ENCODE measurements around the gene RIPK1.

Gene RIPK1

DNA sequence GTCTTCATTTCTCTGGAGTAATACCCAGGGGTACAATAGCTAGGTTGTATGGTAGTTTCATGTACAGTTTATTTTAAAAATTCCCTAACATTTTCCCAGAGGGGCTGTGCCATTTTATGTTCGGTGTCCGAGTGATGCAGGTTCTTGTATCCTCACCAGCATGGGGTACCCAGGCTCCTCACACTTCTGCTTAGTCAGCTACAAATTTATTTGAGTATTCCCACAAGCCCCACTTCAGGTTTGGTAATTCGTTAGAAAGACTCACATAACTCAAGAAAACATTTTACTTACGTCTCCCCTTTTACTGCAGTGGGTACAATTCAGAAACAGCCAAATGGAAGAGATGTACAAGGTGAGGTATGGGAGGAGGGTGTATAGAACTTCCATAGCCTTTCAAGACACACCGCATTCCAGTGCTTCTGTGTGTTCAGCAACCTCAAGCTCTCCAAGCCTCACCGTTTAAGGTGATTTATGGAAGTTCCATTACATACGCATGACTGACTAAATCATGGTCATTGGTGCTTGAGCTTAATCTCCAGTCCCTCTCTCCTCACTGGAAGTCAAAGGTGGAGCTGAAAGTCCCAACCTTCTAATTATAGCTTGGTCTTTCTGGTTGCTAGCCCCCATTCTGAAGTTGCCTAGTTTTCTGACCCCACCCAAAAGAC lies 18.1 kb downstream of the RIPK1 start:
- no peak for DNase-seq

DNA sequence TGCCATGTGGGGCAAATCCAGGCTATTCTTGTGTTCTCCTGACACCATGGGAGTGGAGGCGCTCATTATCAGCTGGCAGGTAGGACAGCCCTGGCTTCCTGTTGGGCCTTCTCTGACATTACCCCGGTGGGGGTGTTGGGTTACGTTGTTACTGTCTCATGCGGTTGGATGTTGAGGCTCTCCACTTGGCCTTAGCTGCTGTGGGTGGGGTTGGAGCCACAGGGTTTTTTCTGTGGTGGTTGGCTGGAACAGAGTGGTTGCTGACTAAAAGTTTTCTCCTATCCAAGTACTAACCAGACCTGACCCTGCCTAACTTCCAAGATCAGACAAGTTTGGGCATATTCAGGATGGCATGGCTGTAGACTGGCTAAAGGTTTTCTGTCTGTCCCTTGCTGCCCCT lies 20.2 kb downstream of the RIPK1 start:
- DNase-seq: no peak

DNA sequence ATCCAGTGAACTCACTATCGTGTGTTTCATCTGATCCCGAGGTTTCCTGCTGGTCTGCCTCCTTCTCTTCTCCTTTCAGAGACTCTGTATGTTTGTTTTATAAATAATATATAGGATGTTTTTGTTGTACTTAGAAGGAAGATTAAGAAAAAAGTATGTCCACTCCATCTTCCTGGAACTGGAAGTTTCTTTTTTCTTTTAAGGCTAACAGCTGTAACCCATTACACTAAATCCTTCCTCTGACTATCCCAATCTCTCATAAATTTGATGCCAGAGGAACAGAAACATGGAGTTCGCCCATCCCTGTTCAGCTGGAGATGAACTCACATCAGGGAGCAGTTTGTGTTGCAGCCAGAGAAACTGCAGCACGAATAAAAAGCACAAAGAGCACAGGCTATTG lies 20.7 kb downstream of the RIPK1 start:
- no peak for DNase-seq

DNA sequence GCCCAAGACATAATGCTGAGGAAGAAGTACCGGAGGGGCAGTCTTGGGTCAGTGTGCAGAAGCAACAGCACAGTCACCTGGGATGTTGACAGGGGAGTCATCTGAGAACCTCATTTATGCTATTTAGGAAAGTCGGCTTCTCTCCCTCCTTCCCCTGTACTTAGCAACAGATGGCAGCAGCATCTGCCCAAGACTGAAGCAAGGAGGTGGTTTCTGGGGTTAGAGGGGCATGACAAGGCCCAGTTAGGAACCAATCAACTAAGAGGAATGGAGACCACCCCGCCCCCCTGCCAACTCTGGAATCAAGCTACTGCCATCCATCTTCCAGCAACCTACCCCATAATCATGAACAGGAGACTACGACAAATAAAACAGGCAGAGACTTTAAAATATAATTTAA lies 21.7 kb downstream of the RIPK1 start:
- DNase-seq: no peak

DNA sequence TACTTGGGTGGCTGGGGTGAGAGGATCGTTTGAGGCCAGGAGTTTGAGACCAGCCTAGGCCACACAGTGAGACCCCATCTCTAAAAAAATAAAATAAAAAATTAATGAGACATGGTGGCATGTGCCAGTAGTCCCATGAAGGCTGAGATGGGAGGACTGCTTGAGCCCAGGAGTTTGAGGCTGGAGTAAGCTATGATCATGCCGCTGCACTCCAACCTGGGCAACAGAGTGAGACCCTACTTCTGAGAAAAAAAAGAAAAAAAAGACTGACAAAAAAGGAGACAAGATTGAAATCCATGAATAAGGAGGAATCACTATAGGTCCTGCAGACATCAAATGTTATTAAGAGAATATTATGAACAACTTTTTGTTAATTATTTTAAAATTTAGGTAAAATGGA lies 26.5 kb downstream of the RIPK1 start:
- DNase-seq: no peak

DNA sequence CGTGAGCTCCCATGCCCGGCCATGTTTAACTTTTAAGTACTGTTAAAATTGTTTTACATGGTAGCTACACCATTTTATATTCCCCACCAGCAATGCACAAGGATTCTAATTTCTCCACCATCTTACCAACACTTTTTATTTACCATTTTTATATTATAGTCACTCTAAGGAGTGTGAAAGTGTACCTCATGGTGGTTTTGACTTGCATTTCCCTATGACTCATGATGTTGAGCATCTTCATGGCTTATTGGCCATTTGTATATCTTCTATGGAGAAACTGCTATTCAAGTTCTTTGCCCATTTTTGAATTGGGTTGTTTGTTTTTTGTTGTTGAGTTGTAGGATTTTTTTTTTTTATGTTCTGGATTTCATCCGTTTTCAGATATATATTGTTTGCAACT lies 34.6 kb downstream of the RIPK1 start:
- DNase-seq: no peak

DNA sequence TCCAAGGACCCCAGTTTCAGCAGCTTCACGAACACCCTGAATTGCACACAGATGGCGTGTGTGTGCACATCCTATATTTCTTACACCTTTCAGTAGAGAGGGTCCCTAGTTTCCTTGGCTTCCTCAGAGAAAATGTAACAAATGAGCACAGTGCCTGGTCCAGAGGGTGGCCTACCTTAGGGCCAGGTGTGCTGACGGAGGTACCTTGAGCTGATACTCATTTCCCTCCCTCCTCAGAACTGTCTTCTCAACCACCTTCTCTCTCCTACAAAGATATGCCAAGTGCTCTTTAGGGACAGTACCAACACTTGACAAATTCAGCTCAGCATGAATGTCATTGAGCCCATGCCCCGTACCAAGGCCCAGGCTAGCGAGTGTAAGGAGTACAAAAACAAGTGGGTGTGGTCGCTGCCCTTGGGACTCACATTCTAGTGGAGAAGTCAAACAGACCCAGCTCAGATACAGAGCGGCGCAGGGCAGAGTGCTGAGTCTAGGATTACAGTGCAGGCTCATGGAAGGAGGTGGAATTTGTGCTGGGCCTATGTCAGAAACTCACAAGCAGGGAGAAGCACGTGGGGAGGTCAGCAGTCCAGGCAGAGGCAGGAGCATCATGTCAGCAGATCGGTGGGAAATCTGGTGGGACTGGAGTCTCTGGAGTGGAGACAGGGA lies 40.6 kb downstream of the RIPK1 start:
- DNase-seq: no peak

DNA sequence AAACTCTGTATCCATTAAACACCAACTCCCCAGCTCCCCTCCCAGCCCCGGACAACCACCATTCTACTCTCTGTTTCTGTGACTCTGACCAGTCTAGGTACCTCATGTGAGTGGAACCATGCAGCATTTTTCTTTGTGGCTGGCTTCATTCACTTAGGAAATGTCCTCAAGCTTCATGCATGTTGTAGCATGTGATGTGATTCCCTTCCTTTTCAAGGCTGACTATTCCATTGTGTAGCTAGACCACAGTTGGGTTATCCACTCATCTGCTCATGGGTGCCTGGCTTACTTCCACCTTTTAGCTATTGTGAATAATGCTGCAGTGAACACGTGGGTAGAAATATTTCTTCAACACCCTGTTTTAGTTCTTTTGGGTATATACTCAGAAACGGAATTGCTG lies 41.5 kb downstream of the RIPK1 start:
- no peak for DNase-seq

DNA sequence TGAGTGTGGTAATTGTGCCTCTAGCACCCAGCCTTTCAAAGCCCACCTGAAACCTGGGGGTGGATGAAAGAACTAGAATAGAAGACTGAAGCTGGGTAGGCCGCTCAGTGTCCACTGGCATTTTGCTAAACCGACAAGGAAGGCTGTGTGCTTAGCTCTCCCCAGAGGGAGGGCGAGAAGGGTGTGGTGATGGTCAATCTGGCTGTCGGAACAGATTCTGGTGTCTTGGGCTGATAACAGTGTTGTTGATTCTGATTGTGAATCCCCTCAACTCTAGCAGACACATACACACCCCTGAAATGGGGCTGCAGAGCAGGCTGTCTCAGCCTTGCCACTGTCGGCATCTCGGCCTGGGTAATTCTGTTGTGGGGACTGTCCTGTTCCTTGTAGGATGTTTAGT lies 46.1 kb downstream of the RIPK1 start:
- no peak for DNase-seq

DNA sequence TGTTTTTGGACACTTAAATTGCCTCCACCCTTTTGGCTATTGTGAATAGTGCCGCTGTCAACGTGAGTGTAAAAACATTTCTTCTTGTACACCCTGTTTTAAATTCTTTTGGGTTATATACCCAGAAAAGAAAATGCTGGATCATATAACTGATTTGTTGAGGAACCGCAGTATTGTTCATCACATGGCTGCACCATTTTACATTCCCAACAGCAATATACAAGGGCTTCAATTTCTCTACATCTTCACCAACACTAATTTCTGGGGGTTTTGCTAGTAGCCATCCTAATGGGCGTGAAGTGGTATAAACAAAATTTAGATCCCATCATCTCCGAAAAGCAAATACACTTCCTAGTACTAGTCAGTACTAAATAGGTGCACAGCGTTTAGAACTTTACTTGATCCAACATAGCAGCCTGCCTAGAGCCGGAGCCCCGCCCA lies 49.6 kb downstream of the RIPK1 start:
- no peak for DNase-seq

DNA sequence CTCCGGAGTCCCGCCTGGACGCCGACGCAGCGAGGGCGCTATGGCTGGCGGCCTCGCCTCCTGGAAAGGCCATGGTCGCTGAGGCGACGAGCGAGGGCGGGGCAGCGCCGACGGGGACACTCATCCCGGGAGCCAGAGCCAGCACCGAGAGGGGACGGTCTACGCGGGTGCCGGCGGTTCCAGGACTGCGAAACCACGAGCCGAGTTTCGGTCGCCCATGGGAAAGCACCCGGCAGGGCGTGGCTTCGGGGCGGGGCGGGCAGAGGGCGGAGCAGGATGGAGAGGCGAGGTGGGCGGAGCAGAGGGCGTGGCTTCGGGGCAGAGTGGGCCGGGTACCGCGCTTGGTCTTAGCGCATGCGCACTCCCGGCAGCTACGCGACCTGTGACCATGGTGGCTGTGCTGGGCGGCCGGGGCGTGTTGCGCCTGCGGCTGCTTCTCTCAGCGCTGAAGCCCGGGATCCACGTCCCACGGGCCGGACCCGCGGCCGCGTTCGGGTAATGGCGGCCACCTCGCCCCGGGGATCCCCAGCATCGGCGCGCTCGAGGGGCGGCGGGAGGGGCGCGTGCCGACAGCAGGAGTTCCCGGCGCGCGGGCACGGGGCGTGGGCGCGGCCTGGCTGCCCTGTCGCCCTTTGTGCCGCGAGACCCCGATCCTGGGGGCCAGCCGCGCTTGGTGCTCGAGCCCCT lies 50.2 kb downstream of the RIPK1 start, which contains the start of gene BPHL:
Gene BPHL (plus strand): TSS at position 359 of the 687 bp plus-strand sequence. CDS start 30 bp downstream, at position 389.
- DNase-seq: peak; percentile 85 to 94

DNA sequence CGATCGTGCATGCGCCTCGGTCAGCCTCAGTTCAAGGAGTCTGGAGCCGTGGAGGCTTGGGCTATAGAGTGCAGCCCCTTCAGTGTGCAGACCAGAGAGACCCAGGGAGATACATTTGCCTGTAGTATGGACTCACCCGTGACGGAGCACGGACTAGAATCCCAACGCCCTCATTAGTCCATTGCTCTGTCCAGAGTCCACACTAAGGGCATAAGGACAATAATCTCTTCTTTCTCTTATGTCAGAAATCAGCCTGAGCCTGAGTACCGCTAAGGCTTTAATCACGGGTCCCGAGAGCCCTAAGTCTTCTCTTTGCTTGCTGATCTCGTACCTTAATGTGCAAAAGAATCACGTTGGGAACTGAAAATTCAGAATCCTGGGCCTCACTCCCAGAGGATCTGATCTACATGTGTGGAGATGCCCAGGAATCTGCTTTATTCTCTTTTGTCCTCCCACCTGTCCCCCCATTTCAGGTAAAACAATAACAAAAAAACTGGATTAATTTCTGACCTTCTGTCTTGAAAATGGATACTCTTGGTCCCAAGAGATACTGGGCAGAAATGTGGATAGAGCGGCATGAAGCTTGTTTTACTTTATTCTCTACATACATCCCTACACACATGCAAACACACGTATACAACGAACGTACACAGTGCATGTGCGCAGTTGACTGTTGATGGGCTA lies 50.9 kb downstream of the RIPK1 start:
- DNase-seq: no peak

DNA sequence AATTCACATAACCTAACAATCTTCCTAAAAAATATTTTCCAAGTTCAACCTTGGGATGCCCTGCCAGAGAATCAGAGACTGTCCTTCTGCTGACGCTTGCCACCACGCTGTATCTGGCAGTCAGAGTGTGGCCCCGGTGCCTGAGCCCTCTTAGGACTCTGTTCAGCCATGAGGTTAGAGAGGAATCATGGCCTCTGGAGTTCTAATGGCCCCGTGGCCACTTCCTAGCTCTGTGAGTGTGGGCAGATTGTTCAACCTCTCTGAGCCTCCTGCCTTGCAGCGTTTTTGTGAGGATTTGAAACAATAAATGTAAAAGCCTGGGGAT lies 52.4 kb downstream of the RIPK1 start:
- no peak for DNase-seq

DNA sequence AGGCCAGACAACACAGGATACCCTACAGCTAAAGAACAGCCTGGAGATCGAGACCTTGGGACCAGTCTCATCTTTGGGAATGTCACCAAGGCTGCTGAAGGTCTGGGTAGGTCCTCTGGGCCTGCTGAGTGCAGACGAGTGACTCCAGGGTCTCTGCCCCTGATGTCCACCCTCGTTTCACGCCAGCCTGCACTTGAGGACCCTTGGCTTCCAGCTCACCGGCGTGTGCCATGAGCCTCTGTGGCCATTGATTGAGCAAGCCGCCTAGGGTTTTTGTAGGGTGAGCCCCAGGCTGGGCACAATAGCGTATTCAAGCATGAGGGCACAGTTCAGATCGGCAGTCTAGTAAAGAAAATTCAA lies 54.5 kb downstream of the RIPK1 start:
- DNase-seq: no peak

DNA sequence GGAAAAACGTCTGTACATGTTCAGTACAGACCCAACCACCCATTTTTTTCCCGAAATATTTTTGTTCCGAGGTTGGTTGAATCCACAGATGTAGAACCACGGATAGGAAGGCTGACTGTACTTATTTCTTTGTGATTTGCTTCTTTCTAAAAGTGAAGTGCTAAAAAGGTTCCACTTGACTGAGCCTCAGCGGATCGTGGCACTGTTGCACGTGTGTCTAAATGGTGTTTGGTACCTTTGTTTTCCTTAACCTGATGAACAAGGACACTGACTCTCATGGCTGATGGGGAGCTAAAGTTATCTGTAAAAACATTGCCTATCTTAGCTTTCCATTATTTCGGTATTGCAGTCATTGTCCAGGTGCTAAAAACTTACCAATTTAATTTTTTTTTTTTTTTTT lies 56.4 kb downstream of the RIPK1 start:
- no peak for DNase-seq

DNA sequence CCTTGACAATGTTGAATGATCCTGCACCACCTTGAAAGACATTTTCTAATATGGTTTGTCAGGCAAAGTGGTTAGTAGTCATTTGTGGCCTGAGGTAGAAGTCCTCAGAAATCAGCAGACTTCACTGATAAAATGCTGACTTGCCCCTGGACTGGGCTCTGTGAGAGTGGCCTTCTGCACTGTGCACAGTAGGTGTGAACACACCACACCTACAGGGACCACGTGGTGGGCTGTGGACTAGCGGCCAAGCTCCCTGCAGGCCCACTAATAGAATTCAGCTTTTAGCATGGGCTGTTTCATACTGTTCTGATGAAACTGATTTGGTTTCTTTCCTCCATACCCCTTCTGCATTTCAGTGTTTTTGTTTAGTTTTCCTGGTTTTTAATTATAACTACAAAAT lies 57.5 kb downstream of the RIPK1 start:
- no peak for DNase-seq

DNA sequence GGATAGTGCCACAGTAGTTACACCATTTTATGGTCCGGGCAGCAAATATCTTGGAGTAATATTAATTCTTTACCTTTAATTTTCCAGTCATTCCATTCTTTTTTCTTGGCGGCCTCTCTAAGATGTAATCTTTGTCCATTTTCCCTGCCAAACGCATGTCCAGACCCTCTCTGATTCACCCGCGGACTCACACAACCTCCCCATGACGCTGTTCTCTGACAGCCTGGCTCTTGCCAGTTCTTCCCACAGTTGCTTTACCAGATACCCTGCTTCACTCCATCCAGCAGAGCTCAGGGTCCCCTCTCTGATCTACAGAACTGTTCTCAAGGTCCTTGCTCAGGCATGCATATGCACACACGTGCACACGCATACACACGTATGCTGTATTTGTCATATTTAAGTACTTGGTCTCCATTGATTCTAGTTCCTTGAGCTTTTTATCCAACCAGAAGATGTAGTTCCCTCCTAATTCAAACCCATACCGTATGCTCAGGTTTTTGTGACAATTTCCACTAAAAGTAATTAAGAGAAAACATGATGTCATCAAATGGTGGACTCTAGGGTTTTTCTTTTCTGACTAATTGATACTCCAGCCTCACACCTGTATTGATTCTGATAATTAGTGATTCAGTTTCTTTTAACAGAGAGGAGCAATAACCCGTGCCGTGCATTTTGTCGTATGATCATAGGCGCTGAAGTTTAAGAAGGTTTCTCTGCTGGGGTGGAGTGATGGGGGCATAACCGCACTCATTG lies 60.2 kb downstream of the RIPK1 start:
- DNase-seq: no peak

DNA sequence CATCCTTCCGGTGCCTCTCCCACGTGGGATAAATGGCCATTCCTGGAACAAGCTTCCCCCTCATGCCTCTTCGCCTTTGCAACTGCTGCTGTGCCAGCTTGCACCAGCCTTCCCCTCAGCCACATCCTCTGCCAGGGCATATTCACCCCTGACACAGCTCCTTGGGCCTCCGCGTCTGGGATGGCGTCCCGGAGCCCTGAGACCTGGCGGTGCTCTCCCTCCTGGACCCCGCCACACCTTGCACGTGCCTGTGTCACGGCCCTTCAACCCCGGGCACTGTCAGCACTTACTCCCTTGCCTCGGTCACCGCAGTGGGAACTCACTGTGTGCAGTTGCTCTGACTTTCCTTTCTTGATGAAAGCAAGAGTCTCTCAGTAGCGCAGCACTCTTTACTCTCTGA lies 63.4 kb downstream of the RIPK1 start:
- DNase-seq: no peak

DNA sequence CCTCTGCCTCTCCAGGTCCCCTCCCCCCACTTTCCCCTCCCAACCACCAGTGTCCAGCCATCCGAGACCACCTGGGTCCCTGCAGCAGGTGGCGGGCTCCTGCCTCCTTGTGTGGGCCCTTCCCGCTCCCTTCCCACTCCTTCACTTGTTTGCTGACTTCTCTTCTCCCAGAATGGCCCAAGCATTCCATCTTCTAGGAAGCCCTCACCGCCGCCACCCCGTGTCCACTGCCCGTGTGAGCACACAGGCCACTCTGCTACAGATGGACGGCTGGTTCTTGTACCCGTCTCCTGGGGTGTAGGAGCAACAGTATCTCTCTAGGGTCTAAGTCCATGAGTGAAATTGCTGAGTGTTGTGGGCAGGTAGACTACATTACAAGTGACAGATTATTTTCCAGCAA lies 65.2 kb downstream of the RIPK1 start:
- no peak for DNase-seq

DNA sequence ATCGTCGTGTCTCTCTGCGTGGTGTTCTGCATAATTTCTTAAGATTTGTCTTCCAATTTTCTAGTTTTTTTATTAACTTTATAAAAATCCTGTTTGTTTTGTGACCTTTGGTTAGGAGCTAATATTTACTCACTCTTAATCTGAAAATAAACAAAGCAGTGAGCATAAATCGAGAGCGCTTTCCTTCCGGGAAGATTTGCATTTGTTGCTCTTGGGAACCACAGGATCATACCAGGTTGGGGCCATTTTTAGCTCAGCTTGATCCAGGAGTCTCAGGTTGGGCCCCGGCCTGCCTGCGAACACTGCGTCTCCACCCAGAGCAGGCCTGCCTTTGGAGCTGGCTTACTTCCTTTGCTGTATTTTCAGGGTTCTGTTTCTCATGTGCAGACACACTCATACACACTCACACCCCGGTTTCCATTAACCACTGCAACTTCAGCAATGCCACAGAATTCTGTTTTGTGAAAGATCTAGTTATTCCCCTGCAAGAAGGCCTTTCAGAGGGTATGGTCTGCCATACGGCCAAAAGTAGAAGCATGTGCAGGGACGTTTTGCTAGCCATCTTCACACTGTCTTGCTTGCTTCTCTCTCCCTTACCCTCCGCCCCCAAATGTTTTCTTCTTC lies 67.5 kb downstream of the RIPK1 start:
- DNase-seq: no peak

DNA sequence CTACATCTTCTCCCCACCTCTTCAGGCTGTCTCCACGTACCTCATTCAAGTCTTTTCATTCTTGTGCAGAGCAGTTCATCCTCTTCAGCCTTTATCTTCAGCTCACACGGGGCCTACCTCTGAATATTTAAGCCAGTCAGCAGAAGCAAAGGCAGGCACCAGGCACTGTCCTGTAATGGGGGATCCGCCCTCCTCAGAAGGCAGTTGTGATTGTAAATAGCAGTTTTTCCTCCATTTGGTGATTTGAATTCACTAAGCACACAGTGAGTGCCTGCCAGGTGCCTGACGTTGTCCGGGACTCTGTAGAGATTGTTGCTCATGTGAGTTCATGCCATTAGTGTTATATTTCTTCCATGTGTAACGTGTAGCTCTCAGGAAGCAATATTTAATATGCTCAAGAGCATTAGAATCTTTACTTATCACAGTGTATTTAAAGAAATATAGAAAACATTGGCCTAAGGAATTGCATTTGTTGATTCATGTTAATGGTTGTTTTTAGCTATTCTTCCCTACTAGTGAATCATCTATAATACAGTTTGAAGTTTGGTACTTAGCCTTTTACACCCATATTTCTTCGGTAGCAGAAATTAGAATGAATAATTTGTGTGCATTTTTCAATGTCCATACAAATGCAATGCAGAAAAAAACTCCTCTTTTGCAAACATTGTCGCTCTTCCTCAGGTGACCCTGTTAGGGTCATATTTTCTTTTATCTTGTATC lies 68.2 kb downstream of the RIPK1 start:
- DNase-seq: no peak

All from NCI-H1930 (cell line).